K562 (cell line): ENCODE results near the gene NUP62. TPM values are rescaled to one million over a fixed set of nuclear protein-coding genes. Genes with fewer than 3 reads are reported as not detected.

Experiments
- BRF1 ChIP-seq: IDR thresholded peaks from 3 replicates; pipeline ENCODE4 v1.6.1; 2011; ENCODE audit warnings: borderline replicate concordance, mild to moderate bottlenecking; ENCODE audit not compliant: insufficient read length; ENCODE audit errors: extremely low read depth
- EP400 ChIP-seq: fragments of 450-650 bp; IDR thresholded peaks from 2 replicates; pipeline ENCODE4 v1.6.1; 2017; ENCODE audit warnings: antibody characterized with exemption, mild to moderate bottlenecking, moderate library complexity
- KDM5B ChIP-seq: fragments of 200-600 bp; sonication (generic); IDR thresholded peaks from 2 replicates; pipeline ENCODE4 v1.6.1; 2012; ENCODE audit warnings: low read depth, mild to moderate bottlenecking, moderate library complexity, low read length, control low read depth, inconsistent platforms; ENCODE audit not compliant: insufficient replicate concordance
- MTA1 ChIP-seq: fragments of 450-650 bp; IDR thresholded peaks from 2 replicates; pipeline ENCODE4 v1.6.1; 2017; ENCODE audit warnings: borderline replicate concordance
- NFXL1 ChIP-seq: fragments of 450-650 bp; formaldehyde crosslinking; IDR thresholded peaks from 2 replicates; pipeline ENCODE4 v1.4.0; 2021; ENCODE audit warnings: mild to moderate bottlenecking
- PHF8 ChIP-seq: fragments of 200-600 bp; sonication (generic); IDR thresholded peaks from 2 replicates; pipeline ENCODE4 v1.6.1; 2012; ENCODE audit warnings: mixed run types, mild to moderate bottlenecking, inconsistent platforms, low read length, moderate library complexity, borderline replicate concordance
- ZNF124 ChIP-seq: sonication (generic); formaldehyde crosslinking; IDR thresholded peaks from 2 replicates; pipeline ENCODE4 v1.8.1; 2022; ENCODE audit warnings: missing genetic modification reagents
- ZNF589 ChIP-seq: fragments of 200-800 bp; sonication (Bioruptor generic); IDR thresholded peaks from 2 replicates; pipeline ENCODE4 v1.6.1; 2016; ENCODE audit warnings: low read depth, missing genetic modification characterization, missing compliant biosample characterization
- ZNF766 ChIP-seq: fragments of 200-800 bp; sonication (Bioruptor generic); conservative IDR thresholded peaks from 2 replicates; pipeline ENCODE4 v1.6.1; 2016; ENCODE audit warnings: missing genetic modification characterization, missing compliant biosample characterization
- polyA plus RNA-seq, 8 experiments: library from polyadenylated mRNA; depleted of rRNA in 4 of 8; stranded (reverse) in 5 of 8; unstranded in 3 of 8; fragments of >200 nt; fragmentation: Nextera tagmentation in 2 of 8; fragmentation: Illumina TruSeq in 1 of 8; extraction: Ambion mirVana in 2 of 8; extraction: Trizol in 1 of 8; gene quantifications; 2 replicates each; pipeline versions ENCODE4 v1.2.1 to v1.2.3, GENCODE V29; 2011 to 2014; ENCODE audit warnings: inconsistent platforms in 1 of 8, missing spikeins in 1 of 8
- total RNA-seq, 7 experiments: library from RNA; depleted of rRNA in 6 of 7; stranded (reverse); fragments of >200 nt in 6 of 7; fragmentation: Illumina TruSeq in 2 of 7; extraction: Trizol in 2 of 7; gene quantifications; 2 replicates each; pipeline versions ENCODE4 v1.2.1 to v1.2.3, GENCODE V29; 2011 to 2021; ENCODE audit warnings: low replicate concordance in 1 of 7
- TF ChIP-seq, protein P1 (sequence below): sonication (generic); formaldehyde crosslinking; IDR thresholded peaks from 2 replicates; pipeline ENCODE4 v1.8.0; 2023; ENCODE audit warnings: mild to moderate bottlenecking, missing genetic modification reagents
- TF ChIP-seq, protein P2 (sequence below), 2 experiments: IDR thresholded peaks in 1 of 2; conservative IDR thresholded peaks in 1 of 2; 2 replicates each; pipeline ENCODE4 v1.6.1; 2016; ENCODE audit warnings: low read depth in 2 of 2, mild to moderate bottlenecking in 1 of 2, missing compliant biosample characterization in 1 of 2, missing genetic modification characterization in 1 of 2, moderate library complexity in 1 of 2
- TF ChIP-seq, protein P3 (sequence below), 2 experiments: fragments of 450-650 bp; IDR thresholded peaks; 2 replicates each; pipeline ENCODE4 v1.6.1; 2018; ENCODE audit warnings: mild to moderate bottlenecking in 2 of 2, low read depth in 1 of 2; ENCODE audit not compliant: partially characterized antibody in 2 of 2

NUP62 gene
- total and polyA plus RNA-seq, 9 of the 15 experiments (the other 6 are each of a cell fraction or from before 2014, with no cell fraction given): 16.9 to 109 (median 66.0) TPM

DNA sequence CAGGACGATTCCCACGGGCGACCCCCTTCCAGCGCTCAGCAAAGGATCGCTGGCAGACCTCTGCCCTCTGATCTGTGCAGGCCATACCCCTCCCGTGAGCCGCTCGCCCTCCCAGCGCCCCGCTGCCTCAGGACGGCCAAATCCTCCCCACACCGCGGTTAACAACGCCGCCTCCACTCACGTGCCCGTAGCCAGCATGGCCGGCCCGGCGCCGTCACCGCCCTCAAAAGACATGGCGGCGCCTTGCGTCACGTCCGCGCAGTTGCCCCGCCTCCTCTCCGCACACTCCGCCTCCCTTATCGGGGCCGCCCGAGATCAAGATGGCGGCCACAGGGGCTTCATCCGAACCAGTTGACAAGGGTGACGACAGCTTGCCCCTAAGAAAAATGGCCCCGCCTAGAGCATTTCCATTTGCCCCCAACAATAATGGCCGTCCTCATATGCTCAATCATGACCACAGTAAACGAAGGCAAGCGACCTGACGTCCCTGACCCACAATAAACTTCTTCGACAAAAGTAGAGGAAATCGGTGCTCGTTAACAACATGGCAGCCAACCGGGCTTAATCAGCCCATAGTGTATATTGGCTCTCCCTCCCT lies 52.8 kb downstream of the NUP62 start (continued):
- TF ChIP-seq PHF8 (peak; percentile 52; the same call in 1 of the 2 replicates), ZNF766 (peak; percentile 97), ZNF124 (CRISPR knock-in tag) (no peak), NFXL1 (CRISPR knock-in tag) (no peak), MTA1 (no peak), KDM5B (peak; percentile 64), BRF1 (no peak), ZNF589 (CRISPR knock-in tag) (peak; percentile 82; the same call in 1 of the 2 replicates), EP400 (peak; percentile 69)
- TF ChIP-seq, protein P1, sequence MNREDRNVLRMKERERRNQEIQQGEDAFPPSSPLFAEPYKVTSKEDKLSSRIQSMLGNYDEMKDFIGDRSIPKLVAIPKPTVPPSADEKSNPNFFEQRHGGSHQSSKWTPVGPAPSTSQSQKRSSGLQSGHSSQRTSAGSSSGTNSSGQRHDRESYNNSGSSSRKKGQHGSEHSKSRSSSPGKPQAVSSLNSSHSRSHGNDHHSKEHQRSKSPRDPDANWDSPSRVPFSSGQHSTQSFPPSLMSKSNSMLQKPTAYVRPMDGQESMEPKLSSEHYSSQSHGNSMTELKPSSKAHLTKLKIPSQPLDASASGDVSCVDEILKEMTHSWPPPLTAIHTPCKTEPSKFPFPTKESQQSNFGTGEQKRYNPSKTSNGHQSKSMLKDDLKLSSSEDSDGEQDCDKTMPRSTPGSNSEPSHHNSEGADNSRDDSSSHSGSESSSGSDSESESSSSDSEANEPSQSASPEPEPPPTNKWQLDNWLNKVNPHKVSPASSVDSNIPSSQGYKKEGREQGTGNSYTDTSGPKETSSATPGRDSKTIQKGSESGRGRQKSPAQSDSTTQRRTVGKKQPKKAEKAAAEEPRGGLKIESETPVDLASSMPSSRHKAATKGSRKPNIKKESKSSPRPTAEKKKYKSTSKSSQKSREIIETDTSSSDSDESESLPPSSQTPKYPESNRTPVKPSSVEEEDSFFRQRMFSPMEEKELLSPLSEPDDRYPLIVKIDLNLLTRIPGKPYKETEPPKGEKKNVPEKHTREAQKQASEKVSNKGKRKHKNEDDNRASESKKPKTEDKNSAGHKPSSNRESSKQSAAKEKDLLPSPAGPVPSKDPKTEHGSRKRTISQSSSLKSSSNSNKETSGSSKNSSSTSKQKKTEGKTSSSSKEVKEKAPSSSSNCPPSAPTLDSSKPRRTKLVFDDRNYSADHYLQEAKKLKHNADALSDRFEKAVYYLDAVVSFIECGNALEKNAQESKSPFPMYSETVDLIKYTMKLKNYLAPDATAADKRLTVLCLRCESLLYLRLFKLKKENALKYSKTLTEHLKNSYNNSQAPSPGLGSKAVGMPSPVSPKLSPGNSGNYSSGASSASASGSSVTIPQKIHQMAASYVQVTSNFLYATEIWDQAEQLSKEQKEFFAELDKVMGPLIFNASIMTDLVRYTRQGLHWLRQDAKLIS: no peak; the same call in 1 of the 2 replicates
- TF ChIP-seq, protein P2, sequence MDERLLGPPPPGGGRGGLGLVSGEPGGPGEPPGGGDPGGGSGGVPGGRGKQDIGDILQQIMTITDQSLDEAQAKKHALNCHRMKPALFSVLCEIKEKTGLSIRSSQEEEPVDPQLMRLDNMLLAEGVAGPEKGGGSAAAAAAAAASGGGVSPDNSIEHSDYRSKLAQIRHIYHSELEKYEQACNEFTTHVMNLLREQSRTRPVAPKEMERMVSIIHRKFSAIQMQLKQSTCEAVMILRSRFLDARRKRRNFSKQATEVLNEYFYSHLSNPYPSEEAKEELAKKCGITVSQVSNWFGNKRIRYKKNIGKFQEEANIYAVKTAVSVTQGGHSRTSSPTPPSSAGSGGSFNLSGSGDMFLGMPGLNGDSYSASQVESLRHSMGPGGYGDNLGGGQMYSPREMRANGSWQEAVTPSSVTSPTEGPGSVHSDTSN (CRISPR knock-in tag; IDR thresholded peaks at IDR 0.05; ENCODE audit: low read depth): no peak
- TF ChIP-seq, protein P2 (tag; conservative IDR thresholded peaks at IDR 0.05; ENCODE audit: low read depth): peak; percentile 80
- TF ChIP-seq, protein P3, sequence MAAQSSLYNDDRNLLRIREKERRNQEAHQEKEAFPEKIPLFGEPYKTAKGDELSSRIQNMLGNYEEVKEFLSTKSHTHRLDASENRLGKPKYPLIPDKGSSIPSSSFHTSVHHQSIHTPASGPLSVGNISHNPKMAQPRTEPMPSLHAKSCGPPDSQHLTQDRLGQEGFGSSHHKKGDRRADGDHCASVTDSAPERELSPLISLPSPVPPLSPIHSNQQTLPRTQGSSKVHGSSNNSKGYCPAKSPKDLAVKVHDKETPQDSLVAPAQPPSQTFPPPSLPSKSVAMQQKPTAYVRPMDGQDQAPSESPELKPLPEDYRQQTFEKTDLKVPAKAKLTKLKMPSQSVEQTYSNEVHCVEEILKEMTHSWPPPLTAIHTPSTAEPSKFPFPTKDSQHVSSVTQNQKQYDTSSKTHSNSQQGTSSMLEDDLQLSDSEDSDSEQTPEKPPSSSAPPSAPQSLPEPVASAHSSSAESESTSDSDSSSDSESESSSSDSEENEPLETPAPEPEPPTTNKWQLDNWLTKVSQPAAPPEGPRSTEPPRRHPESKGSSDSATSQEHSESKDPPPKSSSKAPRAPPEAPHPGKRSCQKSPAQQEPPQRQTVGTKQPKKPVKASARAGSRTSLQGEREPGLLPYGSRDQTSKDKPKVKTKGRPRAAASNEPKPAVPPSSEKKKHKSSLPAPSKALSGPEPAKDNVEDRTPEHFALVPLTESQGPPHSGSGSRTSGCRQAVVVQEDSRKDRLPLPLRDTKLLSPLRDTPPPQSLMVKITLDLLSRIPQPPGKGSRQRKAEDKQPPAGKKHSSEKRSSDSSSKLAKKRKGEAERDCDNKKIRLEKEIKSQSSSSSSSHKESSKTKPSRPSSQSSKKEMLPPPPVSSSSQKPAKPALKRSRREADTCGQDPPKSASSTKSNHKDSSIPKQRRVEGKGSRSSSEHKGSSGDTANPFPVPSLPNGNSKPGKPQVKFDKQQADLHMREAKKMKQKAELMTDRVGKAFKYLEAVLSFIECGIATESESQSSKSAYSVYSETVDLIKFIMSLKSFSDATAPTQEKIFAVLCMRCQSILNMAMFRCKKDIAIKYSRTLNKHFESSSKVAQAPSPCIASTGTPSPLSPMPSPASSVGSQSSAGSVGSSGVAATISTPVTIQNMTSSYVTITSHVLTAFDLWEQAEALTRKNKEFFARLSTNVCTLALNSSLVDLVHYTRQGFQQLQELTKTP (IDR thresholded peaks at IDR 0.05; ENCODE audit: low read depth in 1 of 2, partially characterized antibody in 2 of 2): peak; percentile 32 to 57
